AG04449 (cell line): Measurements from ENCODE around the gene MORC3.
"Not testable (repeated sequence)": the region's sequence is repeated elsewhere in the genome, so short reads cannot be mapped to it uniquely, and the experiment has no call there.

ENCODE experiments used
- CTCF ChIA-PET: fragments of 350-600 bp; formaldehyde crosslinking; extraction: SDS; loops from one replicate; lab custom pipeline; 2021; ENCODE audit warnings: antibody characterized with exemption; lab: Yijun Ruan, JAX
- POLR2A ChIA-PET: fragments of 400-600, 350-600 bp; formaldehyde crosslinking; extraction: SDS; loops from one replicate; lab custom pipeline; 2020; ENCODE audit warnings: antibody characterized with exemption, inconsistent platforms; lab: Yijun Ruan, JAX
- DNase-seq: peaks from one replicate; pipeline ENCODE4 v3.0.0-alpha.2; 2010; ENCODE audit warnings: low read depth, low spot score
- H3K4me3 ChIP-seq: 2 replicates; pipeline ENCODE4 v1.5.1; 2011; ENCODE audit warnings: low read depth, mild to moderate bottlenecking, control low read depth, low read length
- TF ChIP-seq, protein P1 (sequence below): IDR thresholded peaks from one replicate; pipeline ENCODE4 v1.5.1; 2011; ENCODE audit warnings: mild to moderate bottlenecking, moderate library complexity, low read length, control low read depth, inconsistent platforms; ENCODE audit not compliant: insufficient read depth; ENCODE audit errors: missing control alignments

The MORC3 gene

DNA sequence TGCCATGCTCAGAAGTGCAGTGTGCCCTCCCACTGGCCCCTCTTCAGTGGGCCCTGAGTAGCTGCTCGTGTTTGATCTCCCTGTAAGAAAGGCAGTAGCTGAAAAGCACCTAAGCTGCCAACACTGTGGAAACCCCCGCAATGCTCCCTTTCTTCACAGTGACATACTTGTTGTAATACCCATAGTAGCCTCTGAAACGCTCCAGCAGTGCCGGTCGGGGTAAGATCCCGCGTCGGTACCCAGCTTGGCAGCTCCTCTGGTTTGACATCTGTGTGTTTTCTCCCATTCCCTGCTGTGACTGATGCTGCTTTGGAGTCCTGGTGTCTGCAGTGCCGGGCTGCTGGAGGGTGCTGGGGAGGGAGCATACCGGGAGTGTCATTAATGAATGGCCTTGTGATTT lies 68.8 kb downstream of the MORC3 start:
- ChIA-PET POLR2A (no interaction called here), CTCF (no interaction called here)
- DNase-seq = no peak
- no peak overlapping the region for H3K4me3 ChIP-seq
- TF ChIP-seq, protein P1, sequence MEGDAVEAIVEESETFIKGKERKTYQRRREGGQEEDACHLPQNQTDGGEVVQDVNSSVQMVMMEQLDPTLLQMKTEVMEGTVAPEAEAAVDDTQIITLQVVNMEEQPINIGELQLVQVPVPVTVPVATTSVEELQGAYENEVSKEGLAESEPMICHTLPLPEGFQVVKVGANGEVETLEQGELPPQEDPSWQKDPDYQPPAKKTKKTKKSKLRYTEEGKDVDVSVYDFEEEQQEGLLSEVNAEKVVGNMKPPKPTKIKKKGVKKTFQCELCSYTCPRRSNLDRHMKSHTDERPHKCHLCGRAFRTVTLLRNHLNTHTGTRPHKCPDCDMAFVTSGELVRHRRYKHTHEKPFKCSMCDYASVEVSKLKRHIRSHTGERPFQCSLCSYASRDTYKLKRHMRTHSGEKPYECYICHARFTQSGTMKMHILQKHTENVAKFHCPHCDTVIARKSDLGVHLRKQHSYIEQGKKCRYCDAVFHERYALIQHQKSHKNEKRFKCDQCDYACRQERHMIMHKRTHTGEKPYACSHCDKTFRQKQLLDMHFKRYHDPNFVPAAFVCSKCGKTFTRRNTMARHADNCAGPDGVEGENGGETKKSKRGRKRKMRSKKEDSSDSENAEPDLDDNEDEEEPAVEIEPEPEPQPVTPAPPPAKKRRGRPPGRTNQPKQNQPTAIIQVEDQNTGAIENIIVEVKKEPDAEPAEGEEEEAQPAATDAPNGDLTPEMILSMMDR = no peak

DNA sequence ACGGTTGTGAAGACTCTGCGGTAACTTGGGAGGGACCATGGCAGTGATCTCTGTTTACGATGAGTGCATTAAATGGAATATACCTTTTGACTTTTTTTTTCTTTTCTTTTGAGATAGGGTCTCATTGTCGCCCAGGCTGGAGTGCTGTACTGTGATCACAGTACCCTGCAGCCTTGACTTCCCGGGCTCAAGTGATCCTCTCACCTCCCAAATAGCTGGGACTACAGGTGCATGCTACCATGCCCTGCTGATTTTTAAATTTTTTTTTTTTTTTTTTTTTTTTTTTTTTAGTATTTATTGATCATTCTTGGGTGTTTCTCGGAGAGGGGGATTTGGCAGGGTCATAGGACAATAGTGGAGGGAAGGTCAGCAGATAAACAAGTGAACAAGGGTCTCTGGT lies 71.7 kb downstream of the MORC3 start:
- H3K4me3 ChIP-seq, DNase-seq, POLR2A ChIA-PET: not testable (repeated sequence)
- CTCF ChIA-PET = interaction anchor here (1.3 kb wide), 1 partner anchor 32 kb away, joined by 3 read pairs; no protein-coding TSS in a partner anchor

DNA sequence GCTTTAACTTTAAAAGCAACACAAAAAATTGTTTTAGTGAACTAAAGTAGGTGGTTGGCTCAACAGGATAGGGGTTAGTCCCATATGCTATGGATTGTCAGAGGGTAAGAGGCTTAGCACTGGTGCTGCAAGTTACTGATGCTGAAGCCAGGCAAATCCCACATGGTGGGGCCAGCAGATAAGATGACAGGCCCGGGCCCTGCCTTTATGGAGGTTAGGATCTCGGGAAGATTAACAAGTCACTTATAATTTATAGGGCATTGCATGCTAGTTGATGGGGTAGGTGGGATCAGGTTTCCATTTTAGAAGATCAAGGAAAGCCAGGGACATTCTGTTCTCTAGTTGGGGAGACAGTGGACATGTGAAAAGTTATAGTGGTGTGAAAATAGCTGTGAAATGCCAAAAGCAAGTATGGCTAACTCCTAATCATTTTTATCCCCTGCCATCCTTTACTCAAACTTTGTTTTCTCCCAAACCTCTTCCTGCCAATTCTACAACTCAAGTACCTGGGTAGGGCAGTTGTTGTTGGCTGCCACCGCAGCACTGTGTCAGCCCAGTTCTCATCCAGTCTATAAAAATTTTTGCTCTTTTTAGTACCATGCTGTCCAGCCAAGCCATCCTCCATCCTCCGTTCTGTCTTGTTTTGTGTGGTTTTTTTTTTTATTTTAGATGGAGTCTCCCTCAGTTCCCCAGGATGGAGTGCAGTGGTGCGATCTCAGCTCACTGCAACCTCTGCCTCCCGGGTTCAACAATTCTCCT lies 75.5 kb downstream of the MORC3 start:
- ChIA-PET POLR2A (no interaction called here), CTCF (no interaction called here)
- no peak for DNase-seq
- TF ChIP-seq, protein P1 = no peak
- no peak overlapping the region for H3K4me3 ChIP-seq

DNA sequence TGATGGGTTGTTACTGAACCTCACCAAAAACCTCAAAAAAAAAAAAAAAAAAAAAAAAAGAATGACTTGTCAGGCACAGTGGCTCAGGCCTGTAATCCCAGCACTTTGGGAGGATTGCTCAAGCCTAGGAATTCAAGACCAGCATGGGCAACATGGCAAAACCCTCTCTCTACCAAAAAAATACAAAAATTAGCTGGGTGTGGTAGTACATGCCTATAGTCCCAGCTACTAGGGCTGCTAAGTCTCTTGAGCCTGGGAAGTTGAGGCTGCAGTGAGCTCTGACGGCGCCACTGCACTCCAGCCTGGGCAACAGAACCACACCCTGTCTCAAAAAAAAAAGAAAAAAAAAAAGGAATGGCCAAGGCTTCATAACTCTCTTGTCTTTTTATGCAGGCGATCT lies 76.3 kb downstream of the MORC3 start:
- H3K4me3 ChIP-seq = no peak overlapping the region
- ChIA-PET POLR2A (no interaction called here), CTCF (interaction anchor here (0.6 kb wide), 1 partner anchor 10 kb away, joined by 3 read pairs; no protein-coding TSS in a partner anchor)
- TF ChIP-seq, protein P1 = no peak
- DNase-seq = no peak

DNA sequence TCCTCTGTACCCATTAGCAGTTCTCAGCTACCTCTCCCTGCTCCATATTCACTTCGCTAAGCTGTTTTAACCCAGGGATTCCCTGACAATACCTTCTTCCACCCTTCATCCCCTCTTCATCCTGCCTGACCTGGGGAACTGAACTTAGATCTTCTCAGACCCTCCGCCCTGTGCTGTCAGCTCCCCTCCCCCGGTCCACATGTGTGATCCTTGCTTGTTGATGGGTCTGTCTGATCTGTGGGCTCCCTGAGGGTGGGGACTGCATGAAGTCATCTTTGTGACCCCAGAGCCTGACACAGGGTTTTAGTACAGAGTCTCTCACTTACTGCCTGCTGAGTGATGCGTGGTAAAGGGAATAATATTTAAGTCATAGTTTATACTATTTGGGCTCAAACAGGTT lies 77.0 kb downstream of the MORC3 start:
- TF ChIP-seq, protein P1 = no peak
- ChIA-PET POLR2A (no interaction called here), CTCF (interaction anchor here (1.0 kb wide), 1 partner anchor 17 kb away, joined by 3 read pairs; no protein-coding TSS in a partner anchor)
- no peak overlapping the region for H3K4me3 ChIP-seq
- DNase-seq = no peak

DNA sequence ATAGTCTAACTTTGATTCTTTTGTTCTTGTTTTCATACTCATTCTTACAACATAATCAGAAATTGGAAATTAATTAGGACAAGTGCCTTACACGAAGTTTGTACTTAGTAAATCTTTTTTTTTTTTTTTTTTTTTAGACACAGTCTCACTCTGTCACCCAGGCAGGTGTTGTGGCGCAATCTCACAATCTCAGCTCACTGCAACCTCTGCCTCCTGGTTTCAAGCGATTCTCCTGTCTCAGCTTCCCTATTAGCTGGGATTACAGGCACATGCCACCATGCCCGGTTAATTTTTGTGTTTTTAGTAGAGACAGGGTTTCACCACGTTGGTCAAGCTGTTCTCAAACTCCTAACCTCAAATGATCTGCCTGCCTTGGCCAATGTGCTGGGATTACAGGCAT lies 77.6 kb downstream of the MORC3 start:
- ChIA-PET CTCF (interaction anchor here (1.0 kb wide), 1 partner anchor 17 kb away, joined by 3 read pairs; no protein-coding TSS in a partner anchor), POLR2A (no interaction called here)
- H3K4me3 ChIP-seq = no peak overlapping the region
- TF ChIP-seq, protein P1 = no peak
- no peak for DNase-seq

DNA sequence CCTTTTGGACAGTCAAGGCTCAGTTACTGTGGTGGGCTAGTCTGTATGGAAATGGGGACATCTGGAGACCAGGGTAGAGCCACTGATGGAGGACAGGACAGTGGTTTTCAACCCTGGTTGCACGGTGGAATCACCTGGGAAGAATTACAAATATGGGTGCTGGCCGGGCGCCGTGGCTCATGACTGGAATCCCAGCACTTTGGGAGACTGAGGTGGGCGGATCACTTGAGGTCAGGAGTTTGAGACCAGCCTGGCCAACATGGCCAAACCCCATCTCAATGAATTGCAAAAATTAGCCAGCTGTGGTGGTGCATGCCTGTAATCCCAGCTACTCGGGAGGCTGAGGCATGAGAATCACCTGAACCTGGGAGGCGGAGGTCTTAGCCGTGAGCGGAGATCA lies 79.7 kb downstream of the MORC3 start:
- H3K4me3 ChIP-seq, POLR2A ChIA-PET, CTCF ChIA-PET, DNase-seq: not testable (repeated sequence)
